M059J (cell line): ENCODE results near the gene APOBEC3A. TPM values are rescaled to one million over a fixed set of nuclear protein-coding genes. Genes with fewer than 3 reads are reported as not detected.
"Not testable (repeated sequence)": the region's sequence is repeated elsewhere in the genome, so short reads cannot be mapped to it uniquely, and the experiment has no call there.

Experiments used
- DNase-seq: peaks from one replicate; pipeline ENCODE4 v3.0.0-alpha.2; 2012; ENCODE audit warnings: low read depth
- total RNA-seq: library from RNA; depleted of rRNA; stranded (reverse); fragments of >200 nt; shearing (Covaris generic); gene quantifications from 2 replicates; pipeline ENCODE4 v1.2.3, GENCODE V29; 2014

APOBEC3A gene
- total RNA-seq, 1 experiment from 2014 or later, result not detected

DNA sequence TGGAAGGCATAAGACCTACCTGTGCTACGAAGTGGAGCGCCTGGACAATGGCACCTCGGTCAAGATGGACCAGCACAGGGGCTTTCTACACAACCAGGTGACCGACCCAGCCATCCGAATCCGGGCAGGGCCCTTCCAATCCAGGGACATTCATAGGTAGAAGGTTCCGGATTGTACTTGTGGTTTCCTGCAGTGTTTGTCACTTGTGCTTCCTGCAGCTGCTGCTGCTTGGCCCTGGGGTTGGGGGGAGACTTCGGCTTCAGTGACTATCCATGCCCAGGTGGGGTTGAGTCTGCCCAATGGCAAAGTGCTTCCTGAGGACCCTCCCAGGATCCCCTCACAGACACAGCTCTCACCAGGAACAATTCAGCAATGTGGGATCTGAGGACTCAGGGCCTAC, 2.2 kb downstream of the APOBEC3A start:
- DNase-seq, result no peak

DNA sequence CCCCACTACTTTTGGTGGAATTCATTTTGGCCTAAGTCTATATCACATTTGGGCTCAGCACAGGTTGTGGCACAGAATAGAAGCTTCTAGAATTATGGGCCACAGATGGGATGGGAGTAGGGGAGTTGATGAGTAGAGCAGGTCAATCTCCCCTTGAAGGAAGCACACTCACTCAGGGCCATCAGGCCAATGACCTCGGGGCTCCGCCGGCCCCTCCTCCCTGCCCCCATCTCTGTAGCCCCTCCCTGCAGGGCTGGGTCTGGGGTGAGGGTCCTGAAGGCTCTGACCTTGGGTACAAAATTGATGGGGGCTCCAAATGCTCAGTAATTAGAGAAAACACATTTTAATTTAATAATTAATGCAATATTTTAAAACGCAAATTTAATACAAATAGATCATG, 3.3 kb downstream of the APOBEC3A start:
- DNase-seq, result not testable (repeated sequence)

DNA sequence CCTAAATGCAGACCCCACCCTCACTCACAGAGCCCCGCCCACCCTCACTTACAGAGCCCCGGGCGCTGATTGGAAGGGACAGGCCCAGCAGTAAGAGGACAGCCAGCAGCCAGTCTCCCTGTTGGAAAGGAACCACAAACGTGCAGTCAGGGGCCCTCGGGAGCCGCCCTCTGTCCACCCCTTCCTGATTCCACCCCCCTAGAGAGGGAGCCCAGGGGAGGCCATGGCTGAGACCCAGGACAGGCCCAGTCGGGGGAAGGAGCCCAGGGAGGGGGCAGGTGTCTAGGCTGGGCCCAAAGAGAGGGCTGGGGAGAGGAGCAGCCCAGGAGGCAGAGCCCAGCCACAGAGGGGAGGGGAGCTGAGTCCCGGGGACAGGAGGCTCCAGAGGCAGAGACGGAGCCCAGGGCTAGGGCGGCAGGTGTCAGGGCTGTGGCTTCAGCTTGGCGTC, 5.9 kb downstream of the APOBEC3A start:
- not testable (repeated sequence) for DNase-seq

DNA sequence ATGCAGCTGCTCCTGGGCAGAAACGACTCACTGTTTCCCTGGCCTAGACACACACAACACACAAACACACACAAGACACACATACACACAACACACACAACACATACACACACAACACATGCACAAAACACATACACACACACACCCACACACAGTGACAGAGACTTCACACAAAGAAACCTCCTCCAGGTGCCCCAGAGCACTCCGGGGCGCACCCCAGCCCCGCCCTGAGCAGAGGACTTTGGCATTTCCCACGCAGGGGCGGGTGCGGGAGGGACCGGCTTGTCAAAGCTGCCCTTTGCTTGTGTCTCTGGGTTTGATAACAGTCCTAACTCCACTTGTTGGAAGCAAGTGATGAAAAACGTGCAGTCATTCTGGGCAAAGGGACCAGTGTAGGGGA, 6.5 kb downstream of the APOBEC3A start:
- no peak for DNase-seq

DNA sequence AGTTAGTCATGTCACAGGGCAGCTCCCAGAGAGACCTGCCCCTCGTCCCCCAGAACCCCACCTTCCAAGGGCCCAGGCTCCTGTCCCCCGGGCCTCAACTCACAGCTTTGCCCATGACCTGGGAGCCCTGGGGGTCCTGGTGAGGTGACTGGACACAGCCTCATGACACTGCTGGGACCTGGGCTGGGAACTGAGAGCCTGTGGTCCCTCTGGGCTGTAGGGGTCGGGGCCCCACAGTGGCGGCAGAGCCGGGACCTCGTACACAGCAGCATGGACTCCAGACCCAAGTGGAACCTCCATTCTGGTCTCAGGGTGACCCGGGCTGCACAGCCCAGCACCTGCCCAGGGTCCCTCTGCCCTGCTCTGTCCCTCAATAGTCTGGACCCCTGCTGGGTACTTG, 6.9 kb downstream of the APOBEC3A start:
- DNase-seq, result no peak

DNA sequence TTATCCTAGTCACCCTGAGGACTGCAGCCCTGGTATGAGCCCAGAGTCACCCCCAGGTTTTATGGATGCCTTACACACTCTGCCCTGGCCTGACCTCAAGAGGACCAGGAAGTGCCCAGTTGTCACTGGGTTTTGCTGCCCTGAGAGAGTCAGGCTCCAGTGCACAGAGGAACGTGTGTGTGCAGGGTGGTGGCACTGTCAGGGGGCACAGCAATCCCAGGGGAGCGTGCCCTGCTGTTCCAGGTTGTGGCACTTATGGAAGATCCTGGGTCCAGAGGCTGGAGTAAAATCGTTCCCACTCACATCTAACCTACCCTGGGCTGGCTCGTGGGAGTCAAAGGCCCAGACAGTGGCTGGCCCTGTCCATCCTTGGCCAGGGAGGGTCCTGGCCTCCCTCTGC, 7.6 kb downstream of the APOBEC3A start:
- DNase-seq, result no peak

DNA sequence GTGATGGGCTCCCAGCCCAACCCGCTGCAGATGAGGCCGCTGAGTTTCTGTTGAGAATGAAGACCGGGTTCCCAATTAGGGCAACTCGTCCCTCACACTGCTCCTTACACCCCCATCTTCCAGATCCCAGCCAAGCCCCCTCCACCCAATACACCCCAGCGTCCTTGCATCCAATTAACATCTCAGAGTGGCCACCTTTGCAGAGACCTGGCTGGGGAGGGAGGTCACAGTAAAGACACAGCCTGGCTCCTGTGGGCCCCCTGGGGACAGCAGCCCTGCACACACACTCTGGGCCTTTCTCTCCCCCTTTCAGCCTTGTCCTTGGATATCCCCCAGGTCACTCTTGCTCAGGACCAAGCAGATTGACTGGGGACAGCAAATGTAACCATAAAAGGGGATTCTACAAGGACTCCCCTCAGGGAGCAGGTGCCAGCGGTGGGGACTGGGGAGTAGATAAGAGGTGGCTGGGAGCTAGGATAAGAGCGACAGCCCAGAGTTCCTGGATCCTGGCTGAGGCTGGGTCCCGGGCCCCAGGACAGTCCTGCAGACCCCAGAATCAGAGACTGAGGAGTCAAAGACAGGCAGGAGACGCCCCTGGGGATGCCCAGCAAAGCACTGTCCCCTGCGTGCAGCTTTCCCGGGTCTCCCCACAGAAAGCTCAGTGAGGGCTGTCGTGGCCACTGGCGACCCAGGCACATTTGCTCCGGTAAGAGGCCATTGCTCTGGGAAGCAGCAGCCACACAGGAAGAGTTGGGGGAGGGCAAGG, 8.4 kb downstream of the APOBEC3A start:
- DNase-seq, result no peak

DNA sequence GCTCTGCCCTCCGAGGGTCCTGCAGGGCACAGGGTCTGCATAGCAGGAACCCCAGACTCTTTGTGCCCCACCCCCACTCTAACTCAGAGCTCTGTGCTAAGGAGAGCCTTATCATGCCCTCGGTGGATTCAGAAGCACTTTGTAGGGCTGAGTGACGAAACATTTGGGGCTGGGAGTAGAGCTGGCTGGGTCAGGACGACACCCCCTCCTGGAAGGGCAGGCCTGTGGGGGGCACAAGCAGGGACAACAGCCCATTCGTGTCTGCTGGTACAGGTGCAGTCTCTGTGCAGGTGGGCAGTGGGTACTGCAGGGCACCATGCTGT, 8.9 kb downstream of the APOBEC3A start:
- no peak for DNase-seq

DNA sequence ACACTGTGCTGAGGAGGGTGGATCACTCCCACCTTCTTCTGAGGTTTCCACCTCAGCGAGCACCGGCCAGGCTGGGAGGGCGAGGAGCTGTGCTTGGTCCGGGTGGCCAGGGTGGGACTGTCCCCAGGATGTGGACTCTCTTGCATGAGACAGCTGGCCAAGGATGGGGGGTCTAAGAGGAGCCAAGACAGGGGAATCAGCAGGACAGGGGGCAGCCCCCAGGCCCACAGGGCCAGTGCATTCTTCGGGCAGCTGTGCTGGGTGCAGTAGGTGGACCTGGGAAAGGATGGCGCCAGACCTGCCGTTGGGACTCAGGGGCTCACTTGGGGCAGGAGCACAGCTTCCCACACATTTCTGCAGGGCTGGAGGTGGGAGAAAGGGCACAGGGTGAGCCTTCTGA, 9.5 kb downstream of the APOBEC3A start:
- DNase-seq, result no peak

DNA sequence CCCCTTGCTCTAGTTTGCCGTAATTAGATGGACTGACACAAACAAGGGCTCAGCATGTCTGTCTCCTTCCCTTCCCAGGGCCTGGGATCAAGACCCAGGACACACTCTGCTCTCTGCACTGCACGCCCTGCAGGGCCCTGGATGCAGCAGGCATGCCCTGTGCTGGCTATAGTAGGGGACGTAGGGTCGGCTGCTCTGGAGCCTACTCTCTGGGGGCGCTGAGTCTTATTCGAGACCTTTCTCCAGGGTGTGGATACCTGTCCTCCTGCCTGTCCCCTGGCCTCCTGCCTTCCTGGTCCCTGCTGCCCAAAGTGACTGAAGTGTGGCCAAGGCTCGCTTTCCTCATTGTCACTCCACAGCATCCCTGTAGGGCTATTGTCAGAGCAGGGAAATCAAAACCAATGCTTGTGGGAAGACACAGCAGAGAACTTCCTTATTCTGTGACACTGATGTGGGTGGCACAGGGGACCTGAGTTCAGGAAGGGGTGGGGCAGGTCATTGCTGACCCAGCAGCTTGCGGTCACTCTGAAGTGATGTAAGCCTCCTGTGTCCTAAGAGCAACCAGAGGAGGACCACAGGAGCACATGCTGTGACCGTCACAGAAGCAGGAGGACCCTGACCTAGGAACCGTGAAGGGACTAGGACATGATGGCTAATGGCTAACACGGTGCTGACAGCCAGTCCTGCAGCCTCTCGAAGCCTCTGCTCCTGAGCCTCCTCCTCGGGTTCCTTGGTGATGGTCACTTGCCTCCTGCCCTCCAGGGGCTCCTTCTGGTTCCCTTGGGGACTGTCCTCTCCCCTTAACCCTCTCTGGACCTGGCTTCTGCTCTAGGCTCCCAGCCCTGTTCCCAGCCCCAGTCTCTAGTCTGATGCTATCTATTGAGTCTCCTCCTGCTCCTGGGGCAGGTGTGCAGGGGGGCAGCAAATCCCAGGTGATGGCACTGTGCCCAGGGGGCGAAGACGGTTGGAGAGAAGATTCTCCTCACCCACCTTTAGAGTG, 10.3 kb downstream of the APOBEC3A start:
- DNase-seq, result no peak

DNA sequence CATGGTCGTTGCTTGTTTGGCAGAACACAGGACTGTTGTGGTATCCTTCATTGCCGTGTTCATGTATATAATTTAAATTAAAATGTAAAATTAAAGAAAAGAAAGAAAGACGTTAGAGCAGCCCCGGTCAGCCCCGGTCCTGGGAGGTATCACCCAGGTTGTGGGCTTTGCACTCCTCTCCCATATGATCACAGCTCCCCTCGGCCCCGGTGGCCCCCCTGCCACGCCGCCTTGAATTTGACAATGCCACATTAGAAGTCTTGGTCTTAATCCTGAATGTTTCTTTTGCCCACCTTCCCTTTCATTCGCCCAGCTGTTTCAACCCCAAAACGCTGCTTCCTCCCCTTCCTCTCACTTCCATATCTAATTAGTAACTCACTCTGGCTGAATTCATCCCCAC, 11.4 kb downstream of the APOBEC3A start:
- no peak for DNase-seq

DNA sequence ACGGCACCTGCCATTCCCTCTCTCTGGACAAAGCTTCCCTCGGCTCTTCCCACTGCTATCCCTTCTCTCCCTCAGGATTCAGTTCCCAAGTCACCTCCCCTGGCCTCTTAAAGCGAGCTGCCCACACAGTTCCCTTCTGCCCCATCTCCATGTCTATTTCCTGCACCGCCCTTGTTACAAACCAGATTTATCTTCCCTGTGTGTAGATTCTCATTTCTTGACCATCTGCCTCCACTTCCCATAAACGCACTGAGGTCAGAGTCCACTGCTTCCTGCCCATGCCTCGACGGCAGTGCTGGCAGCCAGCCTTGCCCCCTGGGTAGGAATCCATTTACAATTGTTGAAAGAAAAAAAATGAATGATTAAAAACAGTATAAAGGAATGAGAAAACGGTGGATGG, 13.1 kb downstream of the APOBEC3A start:
- no peak for DNase-seq

DNA sequence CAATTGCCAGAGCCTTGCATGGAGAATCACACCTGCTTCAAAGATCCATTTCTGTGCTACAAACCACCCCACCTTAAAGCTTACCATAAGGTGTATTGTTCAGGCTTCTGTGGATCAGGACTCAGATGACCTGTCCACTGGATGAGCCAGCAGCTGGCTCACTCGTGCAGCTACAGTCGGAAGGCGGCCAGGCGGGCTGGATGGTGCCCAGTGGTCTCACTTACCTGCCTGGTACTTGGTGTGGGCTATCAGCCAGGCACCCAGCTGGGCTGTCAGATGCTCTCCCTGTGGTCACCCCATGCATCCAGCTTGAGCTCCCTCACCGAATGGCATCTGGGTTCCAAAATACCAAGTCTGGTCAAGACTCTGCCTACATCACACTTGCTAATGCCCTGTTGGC, 13.8 kb downstream of the APOBEC3A start:
- no peak for DNase-seq

DNA sequence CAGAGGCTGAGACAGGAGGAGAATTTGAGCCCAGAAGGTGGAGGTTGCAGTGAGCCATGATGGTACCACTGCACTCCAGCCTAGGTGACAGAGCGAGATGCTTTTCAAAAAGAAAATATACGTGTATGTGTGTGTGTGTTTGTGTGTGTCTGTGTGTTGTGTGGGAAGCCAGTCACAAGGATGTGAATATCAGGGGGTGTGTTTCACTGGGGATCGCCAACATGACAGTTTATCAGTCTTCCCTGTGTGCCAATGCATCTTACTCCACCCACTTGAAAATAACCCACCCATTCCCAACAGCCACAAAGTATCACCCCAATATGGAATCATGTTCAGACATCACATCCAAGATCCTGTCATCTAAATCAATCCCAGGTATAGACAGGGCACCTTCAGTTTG, 14.4 kb downstream of the APOBEC3A start:
- no peak for DNase-seq

DNA sequence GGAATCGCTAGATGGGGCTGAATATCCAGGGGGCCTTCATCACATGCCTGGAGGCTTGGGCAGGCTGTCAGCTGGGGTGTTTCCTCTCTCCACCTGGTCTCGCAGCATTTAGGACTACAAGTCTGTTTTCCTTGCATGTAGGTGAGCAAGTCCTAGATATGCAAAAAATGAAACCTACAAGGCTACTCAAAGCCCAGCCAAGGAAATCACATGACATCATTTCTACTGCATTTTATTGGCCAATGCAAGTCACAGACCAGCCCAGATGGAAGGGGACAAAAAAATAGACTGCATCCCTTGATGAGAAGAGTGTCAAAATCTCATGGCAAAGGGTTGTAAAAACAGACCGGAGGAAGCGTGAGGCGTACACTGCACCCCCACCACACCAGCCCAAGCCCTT, 15.1 kb downstream of the APOBEC3A start:
- DNase-seq, result no peak

DNA sequence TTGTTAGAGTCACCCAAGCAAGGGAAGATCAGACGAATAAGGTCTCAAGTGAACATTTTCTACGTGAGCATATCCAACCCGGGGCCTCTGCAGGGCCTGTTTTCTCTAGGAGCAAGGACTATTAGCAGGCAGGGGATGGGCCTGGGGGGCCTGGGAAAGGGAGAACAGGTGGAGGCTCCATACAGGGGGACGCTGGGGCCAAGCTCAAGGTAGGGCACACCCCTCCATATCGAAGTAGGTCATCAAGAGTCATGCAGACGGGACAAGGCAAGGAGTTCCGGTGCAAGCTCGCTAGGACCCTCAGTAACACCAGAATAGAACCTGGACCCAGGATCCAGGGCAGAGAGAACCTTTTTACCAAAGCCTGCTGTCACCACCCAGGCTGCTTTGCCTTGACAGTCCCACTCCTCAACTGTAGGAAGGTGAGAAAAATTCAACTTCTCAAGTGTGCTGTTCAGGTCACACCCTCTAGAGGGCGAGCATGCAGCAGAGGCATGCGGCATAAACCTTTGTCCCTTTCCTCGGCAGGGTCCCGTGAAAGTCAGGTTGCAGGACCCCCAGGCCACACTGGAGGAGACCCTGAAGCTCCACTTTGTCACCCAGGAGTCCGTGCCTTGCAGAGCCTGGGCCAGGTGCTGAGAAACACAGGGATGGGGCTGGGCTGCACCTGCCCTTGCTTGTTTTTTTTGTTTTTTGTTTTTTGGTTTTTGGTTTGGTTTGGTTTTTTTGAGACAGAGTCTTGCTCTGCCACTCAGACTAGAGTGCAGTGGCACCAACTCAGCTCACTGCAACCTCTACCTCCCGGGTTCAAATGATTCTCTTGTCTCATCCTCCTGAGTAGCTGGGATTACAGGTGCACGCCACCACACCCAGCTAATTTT, 16.1 kb downstream of the APOBEC3A start:
- no peak for DNase-seq

DNA sequence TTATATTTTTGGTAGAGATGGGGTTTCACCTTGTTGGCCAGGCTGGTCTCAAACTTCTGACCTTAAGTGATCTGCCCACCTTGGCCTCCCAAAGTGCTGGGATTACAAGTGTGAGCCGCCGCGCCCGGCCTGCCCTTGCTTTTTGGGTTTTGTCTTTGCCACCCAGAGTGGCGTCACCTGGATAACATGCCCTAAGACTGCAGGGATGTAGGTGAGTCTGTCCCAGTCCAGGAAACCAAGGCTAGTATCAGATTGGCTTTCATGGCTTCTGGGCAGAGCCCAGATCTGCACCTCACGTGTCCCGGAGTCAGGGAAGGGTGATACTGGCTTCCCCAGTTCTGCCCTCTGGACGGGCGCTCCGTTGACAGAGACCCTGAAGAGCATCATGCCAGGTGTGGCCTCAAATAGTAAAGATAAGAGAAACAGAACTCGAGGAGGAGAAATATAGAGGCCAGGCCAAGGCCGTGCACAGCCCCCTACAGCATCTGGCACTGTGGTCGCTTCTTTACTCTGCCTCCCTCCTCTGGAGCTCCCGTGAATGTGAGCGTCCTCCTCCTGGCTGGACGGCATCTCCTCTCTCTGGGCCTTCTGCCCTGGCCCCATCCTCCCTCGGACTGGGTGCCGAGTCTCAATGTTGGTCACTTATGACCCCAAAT, 16.9 kb downstream of the APOBEC3A start:
- no peak for DNase-seq

DNA sequence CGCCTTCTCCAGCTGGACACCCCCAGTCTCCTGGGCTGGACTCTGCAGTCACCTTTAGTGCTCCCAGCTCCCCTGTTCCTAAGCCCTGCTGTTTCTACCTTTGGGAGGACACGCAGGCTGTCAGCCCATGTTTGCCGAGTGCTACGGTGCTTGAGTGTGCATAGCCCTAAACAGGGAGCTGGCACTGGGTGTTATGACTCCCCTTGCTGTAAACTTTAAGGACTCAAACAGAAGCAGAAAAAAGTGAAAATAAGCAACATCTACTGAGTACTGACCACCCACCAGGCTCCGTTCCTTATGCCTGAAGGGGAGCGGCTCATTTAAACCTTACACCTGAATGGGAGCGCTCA, 17.4 kb downstream of the APOBEC3A start:
- DNase-seq, result no peak

DNA sequence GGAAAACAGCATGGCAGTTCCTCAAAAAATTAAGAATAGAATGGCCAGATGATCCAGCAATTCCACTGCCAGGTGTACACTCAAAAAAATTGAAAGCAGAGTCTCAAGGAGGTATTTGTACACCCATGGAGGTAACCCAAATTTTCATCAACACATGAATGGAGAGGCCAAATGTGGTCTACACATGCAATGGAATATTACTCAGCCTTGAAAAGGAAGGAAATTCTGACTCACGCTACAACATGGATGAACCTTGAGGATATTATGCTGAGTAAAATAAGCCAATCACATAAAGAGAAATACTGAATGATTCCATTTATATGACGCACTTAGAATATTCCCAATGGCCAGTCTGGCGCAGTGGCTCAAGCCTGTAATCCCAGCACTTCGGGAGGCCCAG, 19.9 kb downstream of the APOBEC3A start:
- DNase-seq, result not testable (repeated sequence)

DNA sequence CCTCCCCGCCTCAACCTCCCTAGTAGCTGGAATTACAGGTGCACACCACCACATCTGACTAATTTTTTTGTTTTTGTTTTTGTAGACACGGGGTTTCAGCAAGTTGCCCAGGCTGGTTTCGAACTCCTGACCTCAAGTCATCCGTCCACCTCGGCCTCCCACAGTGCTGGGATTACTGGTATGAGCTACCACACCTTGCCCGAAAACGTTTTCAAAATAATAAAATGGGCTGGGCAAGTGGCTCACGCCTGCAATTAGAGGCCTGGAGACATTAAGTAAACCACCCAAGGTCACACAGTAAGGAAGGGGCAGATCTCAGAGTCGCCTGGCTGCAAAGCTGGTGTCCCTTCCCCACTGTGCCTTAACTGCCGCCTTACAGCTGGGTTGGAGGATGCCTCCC, 23.2 kb downstream of the APOBEC3A start:
- DNase-seq, result not testable (repeated sequence)
